SHP77 (cell line): ENCODE measurements around the gene MRS2.
A peak's percentile ranks its signal among the peaks of the same experiment; 100 is the strongest.
"Not testable (repeated sequence)": the region's sequence is repeated elsewhere in the genome, so short reads cannot be mapped to it uniquely, and the experiment has no call there.

Experiments
- DNase-seq, 2 experiments: peaks; one replicate each; lab custom pipeline; 2025; lab: John Stamatoyannopoulos, UW

The MRS2 gene

GRCh38 chr6:24402697-24403500, at the start of gene MRS2:
TSS of gene MRS2 (plus strand) at chr6:24402936. CDS start at chr6:24403047, 111 bp downstream.
- peak; percentile 65 to 77 for DNase-seq

- DNase-seq: no peak
These were observed 48.9 kb upstream of the MRS2 start for GRCh38 chr6:24353861-24354260.

GRCh38 chr6:24355393-24355792, 47.3 kb upstream of the MRS2 start:
- no peak for DNase-seq

GRCh38 chr6:24356310-24356973, 46.3 kb upstream of the MRS2 start:
- DNase-seq: no peak

GRCh38 chr6:24357336-24358218, 45.2 kb upstream of the MRS2 start, which contains the start of gene DCDC2:
TSS of gene DCDC2 (minus strand) at chr6:24358059. CDS start at chr6:24357750, 309 bp downstream.
- DNase-seq: no peak

GRCh38 chr6:24358219-24358821, 44.4 kb upstream of the MRS2 start:
- no peak for DNase-seq

GRCh38 chr6:24359640-24360454, 42.9 kb upstream of the MRS2 start:
- DNase-seq: peak; percentile 89 to 93

GRCh38 chr6:24362363-24362762, 40.4 kb upstream of the MRS2 start:
- not testable (repeated sequence) for DNase-seq

GRCh38 chr6:24365103-24365633, 37.6 kb upstream of the MRS2 start:
- not testable (repeated sequence) for DNase-seq

GRCh38 chr6:24374612-24375011, 28.1 kb upstream of the MRS2 start:
- DNase-seq: no peak

- no peak for DNase-seq
These were observed 25.9 kb upstream of the MRS2 start for GRCh38 chr6:24376871-24377270.

- DNase-seq: no peak
These were observed 24.2 kb upstream of the MRS2 start for GRCh38 chr6:24378473-24379097.

GRCh38 chr6:24381476-24382219, 21.1 kb upstream of the MRS2 start:
- DNase-seq: no peak

- no peak for DNase-seq
These were observed 20.6 kb upstream of the MRS2 start for GRCh38 chr6:24382220-24382540.

GRCh38 chr6:24382891-24383494, 19.7 kb upstream of the MRS2 start:
- DNase-seq: not testable (repeated sequence)

- not testable (repeated sequence) for DNase-seq
These were observed 18.2 kb upstream of the MRS2 start for GRCh38 chr6:24384369-24385130.

- DNase-seq: no peak
These were observed 17.0 kb upstream of the MRS2 start for GRCh38 chr6:24385536-24386269.

- no peak for DNase-seq
These were observed 14.9 kb upstream of the MRS2 start for GRCh38 chr6:24387818-24388217.
